ENCODE measurements around the gene TP53I3. TPM values are rescaled to one million over a fixed set of nuclear protein-coding genes. Genes with fewer than 3 reads are reported as not detected.
A peak's percentile ranks its signal among the peaks of the same experiment; 100 is the strongest.

The TP53I3 gene
- total and polyA plus RNA-seq, 8 donors = 17.0 to 43.0 (median 22.7) TPM

- TF ChIP-seq CTCF (IDR thresholded peaks at IDR 0.05) = no peak
- Histone ChIP-seq H3K9me3 (no peaks in the 10 kb centered on the region), H3K4me3 (no peak overlapping the region), H3K36me3 (no peaks in the 10 kb centered on the region), H3K4me1 (no peaks in the 10 kb centered on the region), H3K27me3 (no peaks in the 10 kb centered on the region), H3K27ac (no peak overlapping the region)
- FAIRE-seq = no peak
- intact Hi-C loops (cut with DNase I) = no loop called here
- DNase-seq = no peak
- 36 to 93% methylated on average over 1 of the region's 1 CpG for WGBS, 2 donors
- no peak for ATAC-seq
Measured at GRCh38 chr2:24107336-24107735, 22.7 kb upstream of the TP53I3 start.

- no peak overlapping the region for H3K4me3 ChIP-seq
- ATAC-seq (no peak), FAIRE-seq (no peak), DNase-seq (no peak)
- no peaks in the 10 kb centered on the region for H3K27me3 ChIP-seq
- no peak overlapping the region for H3K27ac ChIP-seq
- no peaks in the 10 kb centered on the region for H3K9me3 ChIP-seq
- TF ChIP-seq CTCF (IDR thresholded peaks at IDR 0.05) = no peak
- intact Hi-C loops (cut with DNase I) = no loop called here
- no peaks in the 10 kb centered on the region for H3K4me1 ChIP-seq
- no peaks in the 10 kb centered on the region for H3K36me3 ChIP-seq
Measured at GRCh38 chr2:24106786-24107185, 22.2 kb upstream of the TP53I3 start.

GRCh38 chr2:24105816-24106215, 21.2 kb upstream of the TP53I3 start:
- Histone ChIP-seq H3K4me3 (no peak overlapping the region), H3K9me3 (no peaks in the 10 kb centered on the region), H3K4me1 (no peaks in the 10 kb centered on the region), H3K27me3 (no peaks in the 10 kb centered on the region), H3K36me3 (no peaks in the 10 kb centered on the region), H3K27ac (no peak overlapping the region)
- WGBS, 2 donors = 28 to 50% methylated on average over 2 of the region's 2 CpGs
- TF ChIP-seq CTCF (IDR thresholded peaks at IDR 0.05) = no peak
- intact Hi-C loops (cut with DNase I) = no loop called here
- no peak for DNase-seq
- no peak for ATAC-seq
- no peak for FAIRE-seq

- no peak for TF ChIP-seq CTCF (IDR thresholded peaks at IDR 0.05)
- WGBS, 2 donors = 73 to 86% methylated on average over 4 of the region's 4 CpGs
Measured at GRCh38 chr2:24104906-24105305, 20.3 kb upstream of the TP53I3 start.

GRCh38 chr2:24104110-24104650, 19.5 kb upstream of the TP53I3 start:
- DNase-seq = peak in 1 of 6 donors; percentile 51
- no peak overlapping the region for H3K27ac ChIP-seq
- H3K27me3 ChIP-seq = no peaks in the 10 kb centered on the region
- TF ChIP-seq CTCF (IDR thresholded peaks at IDR 0.05) = no peak
- intact Hi-C loops (cut with DNase I) = no loop called here
- H3K9me3 ChIP-seq = no peaks in the 10 kb centered on the region
- H3K36me3 ChIP-seq = no peaks in the 10 kb centered on the region
- WGBS, 2 donors = 93 to 94% methylated on average over 8 of the region's 8 CpGs
- no peak overlapping the region for H3K4me3 ChIP-seq
- no peak for ATAC-seq
- H3K4me1 ChIP-seq = no peaks in the 10 kb centered on the region
- FAIRE-seq = no peak

More at GRCh38 chr2:24104906-24105305, 20.3 kb upstream of the TP53I3 start:
- intact Hi-C loops (cut with DNase I) = no loop called here
- ATAC-seq (no peak), DNase-seq (no peak), FAIRE-seq (no peak)
- Histone ChIP-seq H3K27me3 (no peaks in the 10 kb centered on the region), H3K36me3 (no peaks in the 10 kb centered on the region), H3K9me3 (no peaks in the 10 kb centered on the region), H3K27ac (no peak overlapping the region), H3K4me1 (no peaks in the 10 kb centered on the region), H3K4me3 (no peak overlapping the region)
